Activated naive CD8-positive, alpha-beta T cell treated with anti-CD3 and anti-CD28 coated beads, Interleukin-2, amount 50 U/mL, for 24 hours (primary cell): ENCODE data around the gene RASA3.
"Not testable (repeated sequence)": the region's sequence is repeated elsewhere in the genome, so short reads cannot be mapped to it uniquely, and the experiment has no call there.

ENCODE experiments used
- ATAC-seq: fragments of 150-1000 bp; cut with Tn5 transposase; one replicate; pipeline ENCODE4 v1.10.0; 2021
- DNase-seq: peaks from one replicate; pipeline ENCODE4 v3.0.0; 2021
- H3K27ac Mint-ChIP-seq: one replicate; pipeline ENCODE4 v1.8.0; 2021; ENCODE audit warnings: mild to moderate bottlenecking, mixed read lengths
- H3K27me3 Mint-ChIP-seq: one replicate; pipeline ENCODE4 v1.8.0; 2021; ENCODE audit warnings: mixed read lengths
- H3K36me3 Mint-ChIP-seq: one replicate; pipeline ENCODE4 v1.8.0; 2021; ENCODE audit warnings: low read depth, mixed read lengths
- H3K4me1 Mint-ChIP-seq: one replicate; pipeline ENCODE4 v1.8.0; 2021; ENCODE audit warnings: mixed read lengths
- H3K4me3 Mint-ChIP-seq: one replicate; pipeline ENCODE4 v1.8.0; 2021; ENCODE audit warnings: mild to moderate bottlenecking, moderate library complexity, mixed read lengths
- H3K9me3 Mint-ChIP-seq: one replicate; pipeline ENCODE4 v1.8.0; 2021; ENCODE audit warnings: mixed read lengths

Gene RASA3

DNA sequence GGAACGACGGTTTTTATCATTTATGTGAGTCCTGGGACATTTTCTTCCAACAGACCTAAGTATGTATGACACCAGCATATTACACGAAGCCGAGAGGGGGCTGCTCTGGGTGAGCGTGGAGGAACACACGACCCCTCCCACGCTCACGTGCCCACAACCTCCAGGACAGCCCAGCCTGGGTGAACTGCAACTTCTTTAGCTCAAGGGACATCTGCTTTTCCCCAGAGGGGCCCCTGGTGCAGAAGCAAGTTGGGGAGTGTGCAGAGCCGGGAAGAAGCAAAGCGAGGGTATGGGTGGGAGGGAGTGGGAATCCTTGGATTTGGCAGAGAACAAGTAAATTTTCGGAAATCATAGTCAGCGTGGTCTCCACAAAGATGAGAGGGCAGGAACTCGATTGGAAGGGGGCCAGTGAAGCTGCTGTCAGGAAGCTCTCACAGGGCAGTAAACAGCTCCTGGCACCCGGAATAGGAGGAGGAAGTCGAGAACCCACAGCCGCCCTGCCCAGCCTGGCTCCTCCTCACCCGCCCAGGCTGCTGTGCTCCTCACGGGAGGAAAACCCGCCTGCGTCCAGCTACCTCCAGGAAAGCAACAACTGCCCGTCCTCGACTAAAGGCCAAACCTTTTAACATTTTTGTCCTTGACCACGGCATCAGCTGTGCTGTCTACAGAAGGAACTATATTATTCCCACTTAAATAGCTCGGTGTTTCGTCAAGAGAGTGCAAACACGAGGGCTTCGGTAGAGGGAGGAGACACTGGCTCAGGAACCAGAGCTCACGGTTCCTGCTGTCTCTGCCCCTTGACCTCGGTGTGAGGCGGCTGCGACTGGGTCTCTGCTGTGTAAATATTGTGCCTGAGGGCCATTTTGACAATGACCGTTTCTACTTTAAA lies 29.5 kb upstream of the RASA3 start:
- Mint-ChIP-seq H3K36me3 (peaks cover 6% of the 10 kb centered on the region), H3K27me3 (no peaks in the 10 kb centered on the region), H3K4me3 (peak overlapping the region; percentile 61), H3K27ac (peak overlapping the region; percentile 78), H3K9me3 (peaks cover 6% of the 10 kb centered on the region), H3K4me1 (peaks cover 55% of the 10 kb centered on the region)
- no peak for DNase-seq
- ATAC-seq = no peak

DNA sequence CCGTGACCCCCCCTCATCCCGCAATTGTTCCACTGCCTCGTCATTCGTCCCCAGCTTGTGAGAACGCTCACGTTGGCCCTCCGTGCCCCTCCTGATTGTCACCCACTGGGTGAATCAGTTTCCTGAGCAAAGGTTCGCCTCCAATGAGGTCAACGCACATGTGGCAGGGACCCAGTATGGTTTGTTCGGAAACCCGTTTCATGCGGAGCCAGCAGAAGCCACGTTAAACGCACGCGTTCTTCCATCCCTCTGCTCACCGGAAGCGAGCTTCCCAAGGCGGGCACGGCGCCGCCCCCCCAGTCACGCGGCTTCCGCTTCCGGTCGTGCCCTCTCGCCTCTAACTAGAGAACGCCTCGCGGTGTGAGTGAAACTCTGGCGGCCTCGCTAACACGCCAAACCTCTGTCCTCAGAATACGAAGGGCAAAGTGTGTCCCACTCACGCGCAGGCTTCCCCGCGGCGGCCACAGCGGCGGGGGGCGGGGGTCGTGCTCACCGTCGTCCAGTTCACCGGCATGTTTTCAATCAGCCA lies 28.7 kb upstream of the RASA3 start:
- no peak overlapping the region for H3K4me3 Mint-ChIP-seq
- peaks cover 56% of the 10 kb centered on the region for H3K4me1 Mint-ChIP-seq
- H3K27ac Mint-ChIP-seq = no peak overlapping the region
- DNase-seq (no peak), ATAC-seq (no peak)
- H3K36me3 Mint-ChIP-seq = peaks cover 6% of the 10 kb centered on the region
- peaks cover 6% of the 10 kb centered on the region for H3K9me3 Mint-ChIP-seq
- no peaks in the 10 kb centered on the region for H3K27me3 Mint-ChIP-seq

DNA sequence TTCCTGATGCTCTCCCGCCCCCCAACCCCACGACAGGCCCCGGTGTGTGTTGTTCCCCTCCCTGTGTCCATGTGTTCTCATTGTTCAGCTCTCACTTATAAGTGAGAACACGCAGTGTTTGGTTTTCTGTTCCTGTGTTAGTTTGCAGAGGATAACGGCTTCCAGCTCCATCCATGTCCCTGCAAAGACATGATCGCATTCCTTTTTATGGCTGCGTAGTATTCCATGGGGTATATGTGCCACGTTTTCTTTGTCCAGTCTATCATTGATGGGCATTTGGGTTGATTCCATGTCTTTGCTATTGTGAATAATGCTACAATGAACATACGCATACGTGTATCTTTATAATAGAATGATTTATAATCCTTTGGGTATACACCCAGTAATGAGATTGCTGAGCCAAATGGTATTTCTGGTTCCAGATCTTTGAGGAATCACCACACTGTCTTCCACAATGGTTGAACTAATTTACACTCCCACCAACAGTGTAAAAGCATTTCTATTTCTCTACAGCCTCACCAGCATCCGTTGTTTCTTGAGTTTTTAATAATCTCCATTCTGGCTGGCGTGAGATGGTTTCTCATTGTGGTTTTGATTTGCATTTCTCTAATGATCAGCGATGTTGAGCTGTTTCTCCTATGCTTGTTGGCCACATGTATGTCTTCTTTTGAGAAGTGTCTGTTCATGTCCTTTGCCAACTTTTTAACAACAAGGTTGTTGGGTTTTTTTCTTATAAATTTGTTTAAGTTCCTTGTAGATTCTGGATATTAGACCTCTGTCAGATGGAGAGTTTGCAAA lies 26.6 kb upstream of the RASA3 start:
- not testable (repeated sequence) for H3K4me3 Mint-ChIP-seq, H3K36me3 Mint-ChIP-seq, H3K27me3 Mint-ChIP-seq, ATAC-seq, H3K9me3 Mint-ChIP-seq, H3K27ac Mint-ChIP-seq, DNase-seq
- peaks cover 56% of the 10 kb centered on the region for H3K4me1 Mint-ChIP-seq

DNA sequence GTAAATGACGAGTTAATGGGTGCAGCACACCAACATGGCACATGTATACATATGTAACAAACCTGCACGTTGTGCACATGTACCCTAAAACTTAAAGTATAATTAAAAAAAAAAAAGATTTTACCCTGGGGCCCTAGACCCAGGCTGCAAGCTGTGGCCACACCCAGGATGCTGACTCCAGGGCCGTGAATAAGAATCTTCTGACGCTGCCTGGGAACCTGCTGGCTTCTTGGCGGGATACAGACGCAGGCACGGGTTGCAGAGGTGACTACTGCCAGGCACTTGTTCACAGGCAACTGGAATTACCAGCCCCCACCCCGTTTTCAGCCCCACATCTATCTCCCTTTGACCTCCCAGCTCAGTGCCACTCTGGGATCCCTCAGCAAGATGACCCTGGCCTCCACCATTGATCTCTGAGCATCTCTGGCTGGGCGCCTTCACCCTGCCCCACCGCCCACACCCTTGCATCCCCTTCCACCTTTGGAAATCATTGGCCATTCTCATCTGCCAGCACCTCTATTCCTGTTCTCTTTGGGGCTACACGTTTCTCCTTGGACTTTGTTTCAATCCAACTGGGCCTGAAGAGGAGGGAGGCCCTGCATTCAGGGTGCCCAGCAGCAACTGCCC lies 25.6 kb upstream of the RASA3 start:
- H3K36me3 Mint-ChIP-seq = peaks cover 6% of the 10 kb centered on the region
- DNase-seq (no peak), ATAC-seq (no peak)
- no peak overlapping the region for H3K27ac Mint-ChIP-seq
- no peaks in the 10 kb centered on the region for H3K27me3 Mint-ChIP-seq
- peaks cover 10% of the 10 kb centered on the region for H3K9me3 Mint-ChIP-seq
- H3K4me3 Mint-ChIP-seq = no peak overlapping the region
- H3K4me1 Mint-ChIP-seq = peaks cover 66% of the 10 kb centered on the region

DNA sequence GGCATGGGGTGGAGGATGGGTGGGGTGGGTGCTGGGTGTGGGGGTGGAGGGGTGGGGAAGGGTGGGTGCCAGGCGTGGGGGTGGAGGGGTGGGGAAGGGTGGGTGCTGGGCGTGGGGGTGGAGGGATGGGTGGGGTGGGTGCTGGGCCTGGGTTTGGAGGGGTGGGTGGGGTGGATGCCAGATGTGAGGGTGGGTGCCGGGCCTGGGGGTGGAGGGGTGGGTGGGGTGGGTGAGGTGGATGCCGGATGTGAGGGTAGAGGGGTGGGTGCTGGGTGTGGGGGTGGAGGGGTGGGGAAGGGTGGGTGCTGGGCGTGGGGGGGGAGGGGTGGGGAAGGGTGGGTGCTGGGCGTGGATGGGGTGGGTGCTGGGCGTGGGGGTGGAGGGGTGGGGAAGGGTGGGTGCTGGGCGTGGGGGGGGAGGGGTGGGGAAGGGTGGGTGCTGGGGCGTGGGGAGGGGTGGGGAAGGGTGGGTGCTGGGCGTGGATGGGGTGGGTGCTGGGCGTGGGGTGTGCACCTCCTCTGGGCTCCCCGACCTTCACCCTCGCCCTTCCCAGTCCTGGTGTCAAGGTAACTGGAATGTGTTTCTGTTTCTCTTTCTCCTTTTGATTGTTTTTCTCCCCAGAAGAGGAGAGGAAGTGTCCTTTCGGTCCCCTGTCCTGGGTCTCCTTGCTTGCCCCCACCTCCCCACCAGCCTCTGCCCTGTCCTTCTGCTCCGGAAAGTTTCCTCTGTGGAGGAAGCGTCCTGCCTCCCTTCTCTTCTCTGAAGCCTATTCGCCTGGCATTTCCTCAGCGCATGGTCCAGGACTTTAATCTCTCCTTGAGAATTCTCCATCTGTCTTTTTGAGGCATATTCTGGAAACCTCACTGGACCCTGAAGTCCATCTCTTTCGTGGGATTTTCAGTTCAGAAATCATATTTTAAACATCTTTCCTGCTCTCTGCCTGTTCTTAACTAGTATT lies 23.8 kb upstream of the RASA3 start:
- Mint-ChIP-seq H3K27ac (peak overlapping the region; percentile 48), H3K9me3 (peaks cover 4% of the 10 kb centered on the region), H3K36me3 (peaks cover 2% of the 10 kb centered on the region), H3K27me3 (no peaks in the 10 kb centered on the region), H3K4me1 (peaks cover 66% of the 10 kb centered on the region), H3K4me3 (peak overlapping the region; percentile 32)
- ATAC-seq (no peak), DNase-seq (no peak)

DNA sequence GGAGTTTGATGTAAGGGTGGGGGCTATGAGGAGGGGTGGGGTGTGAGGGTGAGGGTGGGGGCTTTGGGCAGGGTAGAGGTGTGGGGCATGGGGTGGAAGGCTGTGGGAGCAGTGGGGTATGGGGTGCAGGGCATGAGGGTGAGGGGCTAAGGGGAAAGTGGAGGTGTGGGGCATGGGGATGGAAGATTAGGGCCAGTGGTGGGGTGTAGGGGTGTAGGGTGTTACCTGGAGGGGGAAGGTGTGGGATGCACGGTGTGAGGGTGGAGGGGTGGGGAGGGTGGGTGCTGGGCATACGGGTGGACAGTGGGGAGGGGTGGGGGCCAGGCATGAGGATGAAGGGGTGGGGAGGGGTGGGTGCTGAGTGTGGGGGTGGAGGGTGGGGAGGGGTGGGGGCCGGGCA lies 22.9 kb upstream of the RASA3 start:
- H3K9me3 Mint-ChIP-seq = peaks cover 4% of the 10 kb centered on the region
- no peak overlapping the region for H3K27ac Mint-ChIP-seq
- peaks cover 66% of the 10 kb centered on the region for H3K4me1 Mint-ChIP-seq
- H3K4me3 Mint-ChIP-seq = no peak overlapping the region
- ATAC-seq = no peak
- no peaks in the 10 kb centered on the region for H3K36me3 Mint-ChIP-seq
- H3K27me3 Mint-ChIP-seq = no peaks in the 10 kb centered on the region
- no peak for DNase-seq

DNA sequence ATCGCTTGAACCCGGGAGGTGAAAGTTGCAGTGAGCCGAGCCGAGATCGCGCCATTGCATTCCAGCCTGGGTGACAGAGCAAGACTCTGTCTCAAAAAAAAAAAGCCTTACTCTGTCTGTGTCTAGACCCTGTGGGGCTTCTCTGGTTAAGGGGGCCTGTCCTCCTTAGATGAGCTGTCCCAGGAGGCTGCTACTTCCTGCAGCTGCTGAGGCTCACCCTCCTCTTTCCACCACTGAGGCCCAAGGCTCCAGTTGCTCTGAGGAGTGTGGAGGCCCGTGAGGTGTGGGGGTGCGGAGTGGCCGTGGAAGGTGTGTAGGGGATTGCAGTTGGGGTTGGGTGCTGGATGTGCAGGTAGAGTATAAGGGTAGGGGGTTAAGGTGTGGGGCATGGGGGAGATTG lies 22.1 kb upstream of the RASA3 start:
- peaks cover 4% of the 10 kb centered on the region for H3K9me3 Mint-ChIP-seq
- H3K27ac Mint-ChIP-seq = peak overlapping the region; percentile 32
- peaks cover 66% of the 10 kb centered on the region for H3K4me1 Mint-ChIP-seq
- no peaks in the 10 kb centered on the region for H3K36me3 Mint-ChIP-seq
- ATAC-seq = peak; percentile 81
- H3K27me3 Mint-ChIP-seq = no peaks in the 10 kb centered on the region
- no peak for DNase-seq
- H3K4me3 Mint-ChIP-seq = peak overlapping the region; percentile 52

DNA sequence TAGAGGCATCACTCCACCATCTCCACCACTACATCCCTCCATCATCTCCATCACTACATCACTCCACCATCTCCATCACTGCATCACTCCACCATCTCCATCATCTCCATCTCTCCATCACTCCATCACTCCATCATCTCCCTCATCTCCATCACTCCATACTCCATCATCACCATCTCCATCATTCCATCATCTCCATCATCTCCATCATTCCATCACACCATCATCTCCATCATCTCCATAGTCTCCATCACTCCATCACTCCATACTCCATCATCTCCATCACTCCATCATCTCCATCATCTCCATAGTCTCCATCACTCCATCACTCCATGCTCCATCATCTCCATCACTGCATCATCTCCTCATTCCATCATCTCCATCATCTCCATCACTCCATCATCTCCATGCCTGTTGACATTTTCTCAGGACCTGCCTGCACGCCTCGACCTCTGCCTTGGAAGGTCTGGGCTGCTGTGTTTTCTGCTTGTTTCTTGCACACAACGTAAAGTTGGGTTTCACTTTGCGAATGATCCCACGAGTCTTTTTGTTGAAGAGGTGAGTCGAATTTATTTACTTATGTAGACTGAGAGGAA lies 21.2 kb upstream of the RASA3 start:
- H3K27me3 Mint-ChIP-seq = no peaks in the 10 kb centered on the region
- no peak for DNase-seq

DNA sequence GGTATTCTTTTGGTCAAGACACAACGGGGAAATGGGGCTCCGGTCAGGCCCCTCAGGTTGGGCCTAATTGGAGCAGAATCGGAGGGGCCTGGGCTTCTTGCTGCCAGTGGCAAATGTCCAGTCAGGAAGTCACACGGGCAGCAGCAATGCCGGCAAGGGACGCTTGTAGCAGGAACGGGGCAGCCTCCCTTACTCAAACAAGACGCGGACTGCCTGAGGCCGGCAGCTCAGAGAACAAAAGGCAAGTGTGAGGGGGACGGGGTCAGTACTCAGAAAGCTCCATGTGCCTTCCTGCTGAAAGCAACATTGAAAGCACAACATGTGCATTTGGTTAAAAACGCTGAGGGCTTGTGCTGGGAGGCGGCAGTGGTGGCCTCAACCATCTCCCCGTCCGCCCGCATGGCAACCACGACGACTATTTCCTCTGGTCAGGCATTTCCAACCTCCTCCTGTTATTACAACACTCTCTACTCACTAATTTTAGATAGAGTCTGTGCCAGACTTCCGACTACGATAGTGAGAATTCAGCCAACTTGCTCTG lies 20.5 kb upstream of the RASA3 start:
- H3K27ac Mint-ChIP-seq = no peak overlapping the region
- no peak for DNase-seq
- H3K36me3 Mint-ChIP-seq = peaks cover 4% of the 10 kb centered on the region
- peaks cover 4% of the 10 kb centered on the region for H3K9me3 Mint-ChIP-seq
- ATAC-seq = no peak
- no peaks in the 10 kb centered on the region for H3K27me3 Mint-ChIP-seq
- peaks cover 74% of the 10 kb centered on the region for H3K4me1 Mint-ChIP-seq
- no peak overlapping the region for H3K4me3 Mint-ChIP-seq

More for the DNA sequence above, 21.2 kb upstream of the RASA3 start:
- Mint-ChIP-seq H3K27ac (peak overlapping the region; percentile 32), H3K4me3 (peak overlapping the region; percentile 52), H3K36me3 (peaks cover 1% of the 10 kb centered on the region), H3K9me3 (peaks cover 4% of the 10 kb centered on the region), H3K4me1 (peaks cover 72% of the 10 kb centered on the region)
- ATAC-seq = no peak

DNA sequence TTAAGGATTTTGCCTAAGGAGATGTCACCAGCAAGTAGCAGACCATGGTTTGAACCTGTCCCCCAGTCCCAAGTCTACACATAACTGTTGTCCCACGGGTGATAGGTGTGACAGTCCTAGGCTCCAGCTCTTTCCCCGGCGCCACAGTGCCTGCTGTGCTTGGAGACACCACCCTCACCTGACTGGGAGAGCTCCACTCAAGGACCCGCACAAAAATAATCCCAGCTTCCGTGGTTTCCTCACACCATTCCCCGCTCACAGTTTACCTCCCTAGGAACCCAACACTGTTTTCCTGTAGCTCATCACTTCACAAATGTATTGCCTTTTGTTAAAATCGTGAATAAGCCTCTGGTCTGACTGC lies 19.8 kb upstream of the RASA3 start:
- Mint-ChIP-seq H3K36me3 (peaks cover 4% of the 10 kb centered on the region), H3K9me3 (peaks cover 4% of the 10 kb centered on the region), H3K27me3 (no peaks in the 10 kb centered on the region), H3K4me3 (no peak overlapping the region), H3K4me1 (peaks cover 73% of the 10 kb centered on the region), H3K27ac (no peak overlapping the region)
- DNase-seq (no peak), ATAC-seq (no peak)

DNA sequence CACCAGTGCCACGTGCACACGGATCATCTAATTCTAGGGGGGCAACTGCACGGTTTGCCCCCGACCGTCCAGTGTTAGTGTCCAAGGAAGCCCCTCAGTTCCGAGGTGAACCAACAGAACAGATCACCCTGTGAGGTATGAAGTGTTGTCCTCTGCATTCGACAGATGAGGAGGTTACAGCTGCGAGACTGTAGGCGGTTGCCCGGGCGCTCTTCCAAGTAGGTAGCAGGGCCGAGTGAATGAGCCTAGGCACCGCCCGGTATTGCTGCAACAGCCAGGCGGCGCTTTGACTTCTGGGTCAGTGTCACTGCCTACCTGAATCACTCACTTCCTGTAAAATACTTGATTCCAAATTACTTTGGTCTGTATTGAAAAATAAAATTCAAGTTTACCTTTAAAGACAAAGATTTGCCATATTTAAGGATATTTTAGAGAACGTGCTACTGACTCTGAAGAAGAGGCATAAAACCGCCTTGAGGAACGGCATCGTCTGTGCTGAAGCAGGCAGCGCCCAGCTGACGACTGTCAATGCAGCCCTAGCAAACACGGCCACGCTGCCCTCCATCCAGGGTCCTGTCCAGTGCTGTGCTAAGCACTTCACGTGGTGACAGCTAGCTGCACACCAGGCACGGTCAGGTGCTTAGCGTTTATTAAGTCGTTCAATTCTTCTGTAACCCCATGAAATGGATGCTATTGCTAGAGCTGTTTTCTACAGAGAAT lies 19.3 kb upstream of the RASA3 start:
- Mint-ChIP-seq H3K36me3 (peaks cover 4% of the 10 kb centered on the region), H3K4me1 (peaks cover 75% of the 10 kb centered on the region), H3K9me3 (peaks cover 4% of the 10 kb centered on the region), H3K27me3 (no peaks in the 10 kb centered on the region), H3K27ac (peak overlapping the region; percentile 56), H3K4me3 (peak overlapping the region; percentile 45)
- ATAC-seq (peak; percentile 29), DNase-seq (peak; percentile 59)

DNA sequence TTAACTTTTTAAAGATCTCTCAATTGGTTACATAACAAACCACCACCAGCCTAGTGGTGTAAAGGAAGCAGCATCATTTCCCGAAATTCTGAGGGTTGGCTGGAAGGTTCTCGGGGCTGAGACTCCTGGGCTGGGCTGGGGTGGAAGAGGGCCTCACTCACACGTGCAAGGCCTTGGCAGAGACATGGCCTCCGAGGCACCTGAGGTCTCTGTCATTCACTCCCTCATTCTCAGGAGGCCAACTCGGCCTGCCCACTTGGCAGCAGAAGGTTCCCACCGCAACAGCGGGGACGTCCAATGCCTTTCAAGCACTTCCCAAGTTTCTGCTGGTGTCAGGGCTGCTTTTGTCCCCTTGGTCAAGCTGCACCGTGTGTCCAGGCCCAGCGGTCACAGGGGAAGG lies 18.6 kb upstream of the RASA3 start:
- ATAC-seq (no peak), DNase-seq (no peak)
- Mint-ChIP-seq H3K9me3 (peaks cover 4% of the 10 kb centered on the region), H3K27me3 (no peaks in the 10 kb centered on the region), H3K4me3 (peak overlapping the region; percentile 45), H3K27ac (peak overlapping the region; percentile 56), H3K36me3 (peaks cover 4% of the 10 kb centered on the region), H3K4me1 (peaks cover 78% of the 10 kb centered on the region)
